Pons (tissue), 1 donor: Measurements from ENCODE around the gene COL1A2.

Experiments used
- DNase-seq: peaks from one replicate; pipeline ENCODE4 v3.0.0-alpha.2; 2016; ENCODE audit warnings: low spot score

Gene COL1A2

DNA sequence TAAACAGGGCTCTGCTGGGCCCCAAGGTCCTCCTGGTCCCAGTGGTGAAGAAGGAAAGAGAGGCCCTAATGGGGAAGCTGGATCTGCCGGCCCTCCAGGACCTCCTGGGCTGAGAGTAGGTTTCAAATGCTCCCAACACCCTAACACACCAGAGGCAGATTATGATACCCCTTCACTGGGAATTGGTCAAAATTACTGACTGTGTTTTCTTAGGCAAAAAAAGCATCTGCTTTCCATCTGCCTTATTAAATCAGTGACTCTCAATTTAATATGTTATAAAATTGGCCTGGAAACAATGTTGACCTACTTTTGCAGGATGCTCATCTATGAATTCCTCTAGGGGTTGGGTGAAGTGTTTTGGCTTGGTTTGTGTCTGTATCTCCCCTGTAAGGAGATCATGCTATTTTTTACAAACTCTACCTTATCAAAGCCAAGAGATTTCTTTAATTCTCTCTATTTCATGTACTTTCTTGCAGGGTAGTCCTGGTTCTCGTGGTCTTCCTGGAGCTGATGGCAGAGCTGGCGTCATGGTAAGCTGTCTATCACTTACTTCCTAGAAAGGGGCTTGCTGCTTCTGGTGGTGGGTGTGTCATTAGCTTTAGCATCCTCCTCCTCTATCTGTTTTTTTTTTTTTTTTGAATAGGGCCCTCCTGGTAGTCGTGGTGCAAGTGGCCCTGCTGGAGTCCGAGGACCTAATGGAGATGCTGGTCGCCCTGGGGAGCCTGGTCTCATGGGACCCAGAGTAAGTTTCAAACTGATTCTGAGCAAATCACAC is 15.9 kb downstream of the COL1A2 start:
- no peak for DNase-seq

DNA sequence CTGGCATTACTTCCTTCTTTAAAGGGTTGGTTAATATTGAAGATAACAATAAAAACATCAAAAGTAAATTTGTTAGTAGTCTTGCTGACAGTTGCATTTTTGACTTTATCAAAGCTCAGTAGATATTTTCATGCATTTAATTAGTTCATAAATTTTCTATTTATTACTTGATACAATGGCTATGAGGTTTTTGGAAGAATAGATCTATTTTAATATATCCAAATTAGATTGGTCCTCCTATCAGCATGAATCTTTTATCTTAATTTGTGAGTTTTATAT is 16.4 kb downstream of the COL1A2 start:
- no peak for DNase-seq

DNA sequence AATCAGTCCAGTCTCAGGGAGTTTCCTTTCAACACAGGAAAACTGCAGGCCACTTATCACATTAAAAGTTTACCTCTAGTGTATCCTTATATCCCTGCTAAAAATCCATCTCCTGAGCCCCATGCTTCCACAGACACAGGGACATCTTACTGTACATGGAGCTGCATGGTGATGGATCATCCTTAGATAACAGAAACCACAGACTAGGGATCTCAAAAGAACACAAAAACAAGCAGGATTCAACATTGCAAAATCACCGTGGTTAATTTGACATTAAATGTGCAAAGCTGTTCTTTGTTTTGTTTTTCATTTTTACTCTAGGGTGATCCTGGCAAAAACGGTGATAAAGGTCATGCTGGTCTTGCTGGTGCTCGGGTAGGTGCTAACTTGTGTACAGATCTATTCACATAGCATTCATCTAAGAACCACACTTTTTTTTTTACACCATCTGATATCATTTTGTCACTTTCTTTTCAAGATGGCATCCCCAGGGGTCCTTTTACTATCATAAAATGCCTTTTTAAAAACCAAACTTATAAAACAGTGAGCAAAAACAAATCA is 18.1 kb downstream of the COL1A2 start:
- DNase-seq = no peak

DNA sequence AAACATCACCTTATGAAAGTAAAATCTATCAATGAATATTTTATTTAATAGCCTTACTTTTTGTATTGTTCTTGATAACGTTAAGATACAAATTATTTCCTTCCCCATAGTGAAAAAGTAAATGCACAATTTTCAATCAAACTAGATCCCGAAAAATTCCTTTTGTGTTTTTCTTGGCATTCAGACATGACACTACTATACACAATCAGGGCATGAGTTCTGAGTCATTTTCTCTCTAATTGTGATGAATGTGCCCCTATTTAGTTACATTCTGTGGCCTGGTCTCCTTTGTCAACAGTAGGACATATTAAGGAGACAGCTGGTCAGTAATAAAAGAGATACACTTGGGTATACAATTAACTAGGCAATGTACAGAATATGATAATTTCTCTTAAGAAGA is 19.8 kb downstream of the COL1A2 start:
- no peak for DNase-seq

DNA sequence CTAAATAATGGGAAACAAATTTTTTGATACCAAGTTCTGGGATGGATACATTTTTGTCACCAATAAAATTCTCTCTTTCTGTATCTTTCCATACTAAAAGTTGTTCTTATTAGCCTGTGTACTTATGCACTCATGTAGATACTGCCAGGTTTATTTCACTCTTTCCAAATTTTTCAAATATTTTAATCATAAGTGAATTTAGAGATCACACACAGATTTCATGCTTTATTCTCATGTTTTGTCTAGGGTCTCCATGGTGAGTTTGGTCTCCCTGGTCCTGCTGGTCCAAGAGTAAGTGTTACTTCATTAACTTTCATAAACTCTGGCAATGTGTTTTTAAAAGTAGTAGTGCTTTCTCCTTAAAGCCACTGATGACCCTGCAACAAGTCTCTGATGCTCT is 20.3 kb downstream of the COL1A2 start:
- no peak for DNase-seq

DNA sequence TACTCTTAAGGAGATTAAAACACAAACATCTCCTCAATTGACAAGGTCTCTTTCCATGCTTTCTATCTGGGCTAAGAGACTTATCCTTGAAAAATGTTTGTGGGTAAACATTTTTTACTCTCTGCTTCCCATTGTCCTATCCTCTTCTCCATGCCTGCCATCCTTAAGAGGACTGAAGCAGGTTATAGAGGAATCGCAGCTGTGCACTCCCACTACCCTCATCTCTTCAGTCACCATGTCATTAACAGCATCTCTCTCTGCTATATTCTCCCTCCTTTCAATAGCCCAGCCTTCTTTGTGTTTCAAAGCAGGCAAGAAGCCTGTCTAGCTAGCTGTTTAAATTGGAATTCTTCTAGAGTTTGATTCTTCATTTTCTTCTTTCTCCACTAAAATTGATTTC is 22.6 kb downstream of the COL1A2 start:
- no peak for DNase-seq

DNA sequence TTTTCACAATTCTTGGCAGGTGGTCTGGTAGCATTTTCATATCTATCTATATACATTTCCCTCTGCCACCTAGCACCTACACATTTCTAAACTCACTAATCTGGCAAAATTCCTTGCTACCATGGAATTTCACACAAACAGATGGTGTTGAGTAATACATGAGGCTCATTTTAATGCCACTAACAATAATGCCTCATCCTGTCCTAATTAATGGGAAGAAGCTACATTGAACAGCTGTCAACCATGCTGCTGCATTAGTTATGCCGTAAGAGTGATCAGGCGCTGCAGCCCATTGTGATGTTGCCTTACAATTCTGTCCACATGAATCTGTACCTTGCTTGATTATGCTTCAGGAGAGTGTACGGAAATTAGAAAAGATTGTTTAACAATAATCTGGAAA is 23.2 kb downstream of the COL1A2 start:
- DNase-seq = no peak

DNA sequence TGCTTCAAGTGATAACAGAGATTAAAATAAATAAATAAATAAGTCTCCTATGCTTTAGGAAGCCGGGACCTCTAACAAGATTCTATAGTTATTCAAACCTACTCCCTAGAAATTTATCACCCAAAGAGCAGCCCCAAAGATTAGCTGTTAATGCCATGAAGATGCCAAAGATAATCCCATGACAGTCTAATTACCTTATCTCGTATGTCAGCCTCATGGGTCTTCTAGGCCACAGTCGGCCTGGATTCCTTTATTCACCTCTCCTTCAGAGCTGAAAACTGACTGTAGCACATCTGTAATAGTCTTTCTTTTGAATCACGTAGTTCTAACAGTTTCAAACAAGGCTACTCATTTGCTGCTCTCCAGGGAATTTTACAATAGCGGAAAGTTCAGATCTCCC is 24.2 kb downstream of the COL1A2 start:
- DNase-seq = no peak

DNA sequence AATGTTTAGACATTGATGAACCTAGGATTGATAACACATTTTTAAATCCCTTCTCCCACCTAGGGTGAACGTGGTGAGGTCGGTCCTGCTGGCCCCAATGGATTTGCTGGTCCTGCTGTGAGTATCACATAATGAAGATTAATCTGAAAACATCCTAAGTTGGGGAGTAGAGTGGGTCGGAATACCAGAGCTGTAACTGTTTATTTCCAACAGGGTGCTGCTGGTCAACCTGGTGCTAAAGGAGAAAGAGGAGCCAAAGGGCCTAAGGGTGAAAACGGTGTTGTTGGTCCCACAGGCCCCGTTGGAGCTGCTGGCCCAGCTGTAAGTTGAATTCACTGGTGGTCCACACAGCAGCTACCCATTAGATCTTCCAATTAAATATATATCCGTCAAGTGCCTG is 25.6 kb downstream of the COL1A2 start:
- DNase-seq = no peak

DNA sequence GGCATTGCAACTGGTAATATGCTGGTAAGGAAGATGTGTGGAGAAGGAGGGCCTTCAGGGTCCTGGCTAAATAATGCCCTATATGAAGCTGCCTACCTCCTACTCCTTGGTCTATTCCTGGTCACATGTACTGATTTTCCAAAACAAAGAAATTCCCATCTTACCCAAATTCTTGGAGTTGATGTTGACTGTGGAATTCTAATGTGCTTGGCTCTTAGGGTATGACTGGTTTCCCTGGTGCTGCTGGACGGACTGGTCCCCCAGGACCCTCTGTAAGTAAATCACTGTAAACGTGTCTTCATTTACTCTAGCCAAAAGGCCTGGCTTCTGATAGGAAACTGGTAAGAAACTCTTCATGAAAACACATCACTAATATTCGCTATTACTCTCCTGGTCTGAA is 27.0 kb downstream of the COL1A2 start:
- DNase-seq = no peak

DNA sequence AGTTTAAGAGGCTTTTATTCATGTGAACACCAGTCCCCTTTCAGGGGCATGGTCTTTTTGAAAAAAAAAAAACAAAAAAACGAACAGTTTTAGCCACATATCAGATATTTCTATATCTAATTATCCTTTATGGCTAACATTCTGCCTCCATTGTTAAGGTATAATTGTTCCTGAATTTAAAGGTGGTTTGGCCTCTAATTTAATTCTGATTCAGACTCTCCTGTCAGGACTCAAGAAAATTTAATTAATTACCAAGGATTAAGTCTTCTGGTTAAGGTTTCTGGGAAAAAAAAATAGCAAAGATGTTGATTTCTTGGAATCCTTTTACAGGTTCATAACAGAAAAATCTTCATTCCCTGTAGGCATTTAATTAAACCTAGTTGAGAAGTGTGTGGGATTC is 27.4 kb downstream of the COL1A2 start:
- no peak for DNase-seq

DNA sequence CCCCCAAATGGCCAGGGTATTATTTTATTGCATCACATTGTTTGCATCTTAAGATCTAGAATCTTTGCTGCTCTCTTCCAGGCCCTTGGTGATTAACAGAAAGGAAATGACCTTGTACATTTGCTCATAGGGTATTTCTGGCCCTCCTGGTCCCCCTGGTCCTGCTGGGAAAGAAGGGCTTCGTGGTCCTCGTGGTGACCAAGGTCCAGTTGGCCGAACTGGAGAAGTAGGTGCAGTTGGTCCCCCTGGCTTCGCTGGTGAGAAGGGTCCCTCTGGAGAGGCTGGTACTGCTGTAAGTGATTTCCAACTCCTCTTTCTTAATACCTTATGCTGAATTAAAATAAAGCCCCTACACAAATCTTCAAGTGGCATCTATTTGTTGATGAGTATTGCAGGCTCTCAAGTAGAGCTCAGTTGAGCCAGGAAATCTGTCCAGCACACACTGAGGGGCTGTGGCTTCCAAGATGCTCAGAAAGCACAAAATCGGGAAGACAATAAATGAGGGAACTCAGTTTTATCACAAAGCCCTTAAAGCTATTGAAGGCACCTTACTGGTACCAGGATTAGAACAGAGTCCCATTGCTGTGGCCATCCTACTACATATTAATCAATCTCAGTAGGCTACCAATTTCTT is 28.2 kb downstream of the COL1A2 start:
- DNase-seq = no peak

DNA sequence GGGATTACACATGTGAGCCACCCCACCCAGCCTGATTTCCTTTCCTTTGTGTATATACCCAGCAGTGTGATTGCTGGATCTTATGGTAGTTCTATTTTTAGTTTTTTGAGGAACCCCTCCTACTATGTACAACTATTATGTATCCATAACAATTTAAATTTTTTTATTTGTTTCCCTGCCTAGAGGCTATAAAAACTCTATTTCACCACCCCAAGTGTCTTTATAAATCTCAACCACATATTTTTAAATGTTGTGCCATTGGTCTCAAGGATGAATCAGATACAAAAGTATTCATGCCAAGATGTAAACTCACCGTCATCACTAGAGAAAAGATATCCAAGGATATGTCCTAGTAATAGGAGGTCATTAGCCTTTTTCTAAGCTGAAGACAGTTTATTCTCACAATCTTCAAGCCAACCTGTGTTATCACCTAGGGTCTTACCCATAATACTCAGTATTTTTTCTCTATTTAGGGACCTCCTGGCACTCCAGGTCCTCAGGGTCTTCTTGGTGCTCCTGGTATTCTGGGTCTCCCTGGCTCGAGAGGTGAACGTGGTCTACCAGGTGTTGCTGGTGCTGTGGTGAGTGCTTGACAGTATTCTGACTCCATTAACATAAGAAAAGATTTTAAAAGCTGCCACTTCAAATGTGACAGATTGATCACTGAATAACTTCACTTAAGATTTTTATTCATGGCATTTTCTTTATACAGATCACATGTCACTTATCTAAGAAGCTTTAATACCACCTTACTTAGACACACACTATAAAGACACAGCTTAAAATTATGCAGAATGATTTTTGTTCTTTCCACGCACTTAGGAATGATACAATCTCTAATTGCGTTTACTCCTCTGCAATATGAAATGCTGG is 29.4 kb downstream of the COL1A2 start:
- no peak for DNase-seq

DNA sequence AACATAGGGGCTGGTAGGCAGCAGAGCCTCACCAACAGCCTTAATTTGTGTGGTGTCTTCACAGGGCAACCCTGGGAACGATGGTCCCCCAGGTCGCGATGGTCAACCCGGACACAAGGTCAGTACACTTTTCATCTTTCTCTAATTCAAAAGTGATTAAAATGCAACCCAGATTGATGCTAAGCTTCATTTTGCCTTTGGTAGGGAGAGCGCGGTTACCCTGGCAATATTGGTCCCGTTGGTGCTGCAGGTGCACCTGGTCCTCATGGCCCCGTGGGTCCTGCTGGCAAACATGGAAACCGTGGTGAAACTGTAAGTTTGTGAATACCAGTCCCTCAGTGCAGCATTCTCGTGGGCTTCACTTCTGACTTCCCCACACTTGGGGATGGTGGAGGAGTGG is 30.9 kb downstream of the COL1A2 start:
- no peak for DNase-seq

DNA sequence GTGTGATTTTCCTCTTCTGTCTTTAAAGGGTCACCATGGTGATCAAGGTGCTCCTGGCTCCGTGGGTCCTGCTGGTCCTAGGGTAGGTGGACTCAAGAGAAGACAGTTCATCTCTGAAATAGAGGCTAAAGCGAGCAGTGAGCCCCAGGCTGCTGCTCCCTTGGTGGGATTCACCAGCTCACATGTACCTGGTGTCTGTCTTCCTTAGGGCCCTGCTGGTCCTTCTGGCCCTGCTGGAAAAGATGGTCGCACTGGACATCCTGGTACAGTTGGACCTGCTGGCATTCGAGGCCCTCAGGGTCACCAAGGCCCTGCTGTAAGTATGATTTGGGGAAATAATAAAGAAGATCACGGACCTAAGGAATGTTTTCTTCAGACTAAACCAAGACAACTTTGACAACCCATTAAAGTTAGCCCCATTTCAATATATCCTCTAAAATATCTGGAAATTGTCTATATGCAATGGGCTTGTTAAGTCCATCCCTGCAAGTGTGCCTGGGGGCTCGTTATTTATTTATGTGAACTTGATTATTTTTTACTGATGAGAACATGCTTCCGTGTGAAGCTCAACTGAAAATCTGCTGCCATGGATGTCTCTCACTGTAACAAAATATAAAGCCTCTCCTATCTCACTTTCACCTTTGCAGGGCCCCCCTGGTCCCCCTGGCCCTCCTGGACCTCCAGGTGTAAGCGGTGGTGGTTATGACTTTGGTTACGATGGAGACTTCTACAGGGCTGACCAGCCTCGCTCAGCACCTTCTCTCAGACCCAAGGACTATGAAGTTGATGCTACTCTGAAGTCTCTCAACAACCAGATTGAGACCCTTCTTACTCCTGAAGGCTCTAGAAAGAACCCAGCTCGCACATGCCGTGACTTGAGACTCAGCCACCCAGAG is 32.5 kb downstream of the COL1A2 start:
- no peak for DNase-seq

DNA sequence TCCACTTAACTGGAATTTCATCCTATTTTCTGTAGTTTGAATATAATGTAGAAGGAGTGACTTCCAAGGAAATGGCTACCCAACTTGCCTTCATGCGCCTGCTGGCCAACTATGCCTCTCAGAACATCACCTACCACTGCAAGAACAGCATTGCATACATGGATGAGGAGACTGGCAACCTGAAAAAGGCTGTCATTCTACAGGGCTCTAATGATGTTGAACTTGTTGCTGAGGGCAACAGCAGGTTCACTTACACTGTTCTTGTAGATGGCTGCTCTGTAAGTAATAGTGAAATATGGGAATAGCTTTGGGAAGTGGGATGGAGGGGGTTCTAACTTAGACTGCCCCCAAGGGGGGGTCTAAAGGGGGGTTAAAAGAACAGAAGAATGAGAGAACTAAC is 34.5 kb downstream of the COL1A2 start:
- no peak for DNase-seq

DNA sequence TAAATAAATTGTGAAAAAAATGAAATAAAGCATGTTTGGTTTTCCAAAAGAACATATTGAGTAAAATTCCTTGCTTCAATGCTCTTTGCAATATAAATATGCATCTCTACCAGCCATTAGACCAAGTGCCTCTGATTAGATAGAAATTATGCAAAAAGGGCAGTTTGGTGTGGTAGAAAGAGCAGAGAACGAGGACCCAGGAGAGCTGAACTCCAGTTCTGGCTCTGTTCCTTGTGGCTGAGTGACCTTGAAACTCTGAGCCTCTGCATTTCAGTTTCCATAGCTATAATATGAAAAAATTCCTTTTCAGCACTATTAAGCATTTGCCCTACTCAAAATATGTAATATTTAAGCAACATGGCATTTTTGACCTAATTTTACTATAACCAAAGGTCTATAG is 36.5 kb downstream of the COL1A2 start:
- DNase-seq = no peak

DNA sequence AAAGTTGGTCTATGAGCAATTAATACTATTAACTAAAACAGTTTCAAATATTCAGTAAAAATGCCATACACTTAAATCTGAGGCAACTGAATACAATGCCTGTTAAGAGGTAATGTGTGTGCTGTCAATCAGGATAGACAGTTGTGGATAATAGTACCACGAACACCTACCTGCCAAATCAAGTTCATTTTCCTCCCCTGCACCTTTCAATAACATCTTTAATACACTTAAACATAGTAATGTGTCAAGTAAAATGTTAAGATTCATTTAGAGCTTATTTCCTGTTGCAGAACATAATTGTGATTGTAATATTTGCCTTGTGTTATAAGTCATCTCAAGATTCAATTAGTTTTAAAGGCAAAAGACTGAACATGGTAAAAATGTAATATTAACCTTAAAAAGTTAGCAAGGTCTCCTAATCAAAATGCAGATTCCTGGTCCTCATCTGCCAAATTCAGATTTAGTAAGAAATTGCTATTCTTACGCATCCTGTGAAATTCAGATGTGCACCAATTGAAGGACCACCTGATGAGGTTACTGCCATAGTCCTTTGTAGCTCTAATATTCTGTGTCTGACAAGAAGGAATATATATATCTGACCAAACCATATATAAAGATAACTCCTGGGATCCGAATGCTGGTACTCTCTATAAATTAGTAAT is 37.1 kb downstream of the COL1A2 start:
- DNase-seq = no peak

DNA sequence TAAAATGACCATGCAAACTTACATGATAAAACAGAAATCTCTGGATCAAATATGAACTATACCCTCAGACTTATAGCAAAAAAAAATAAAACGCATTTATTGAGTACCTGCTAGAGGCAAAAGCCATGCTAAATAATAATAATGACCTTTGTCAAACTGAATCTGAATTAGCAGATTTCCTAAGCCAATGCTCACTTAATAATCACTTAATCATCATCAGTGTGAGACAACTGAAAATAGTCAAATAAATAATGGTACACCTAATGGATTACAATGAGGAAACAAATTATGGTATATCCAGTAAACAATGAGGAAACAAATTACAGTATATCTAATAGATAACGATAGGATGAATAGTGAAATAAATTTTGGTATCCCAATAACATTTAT is 37.6 kb downstream of the COL1A2 start:
- DNase-seq = no peak

DNA sequence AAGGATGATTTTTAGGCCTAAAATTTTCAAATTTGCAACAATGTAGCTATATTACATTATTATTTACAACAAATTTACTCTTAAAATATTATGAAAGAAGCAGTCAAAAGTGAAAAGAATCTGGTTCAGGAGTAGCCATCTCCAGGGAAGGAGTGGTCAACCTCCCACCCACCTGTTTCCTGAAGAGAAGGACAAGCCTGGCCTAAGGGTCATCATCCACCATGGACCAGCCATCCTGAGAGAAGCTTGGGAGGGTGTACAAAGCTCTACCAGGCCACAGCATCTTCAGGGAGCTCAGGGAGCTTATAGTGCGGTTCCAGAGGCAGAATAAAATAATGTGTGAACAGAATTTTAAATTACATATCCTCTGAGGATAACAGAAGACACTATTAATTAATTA is 38.1 kb downstream of the COL1A2 start:
- DNase-seq = no peak

DNA sequence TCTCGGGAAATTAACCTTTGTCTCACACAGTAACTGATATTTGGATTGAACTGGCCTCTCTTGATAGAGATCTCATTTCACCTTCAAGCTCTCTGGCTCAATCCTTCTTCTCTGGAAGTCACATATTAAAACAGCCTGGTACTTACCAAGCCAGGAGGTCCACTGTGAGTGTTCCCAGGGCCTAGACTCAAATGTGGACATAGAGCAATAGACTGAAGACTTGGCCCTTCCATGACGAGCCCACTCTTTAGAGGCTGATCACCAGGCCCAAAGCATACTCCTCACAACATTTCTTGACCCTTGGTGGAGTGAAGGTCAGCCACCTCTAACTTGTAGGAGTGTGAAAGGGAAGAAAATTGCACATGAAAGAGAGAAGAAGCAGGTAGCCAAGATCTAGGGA is 38.5 kb downstream of the COL1A2 start:
- no peak for DNase-seq
